Inflammatory macrophage (primary cell): ENCODE data around the gene BAZ1B.
"Not testable (repeated sequence)": the region's sequence is repeated elsewhere in the genome, so short reads cannot be mapped to it uniquely, and the experiment has no call there.

ENCODE experiments used
- DNase-seq, 2 donors: peaks; one replicate each; pipeline ENCODE4 v3.0.0-alpha.2; 2020 to 2022

BAZ1B gene

DNA sequence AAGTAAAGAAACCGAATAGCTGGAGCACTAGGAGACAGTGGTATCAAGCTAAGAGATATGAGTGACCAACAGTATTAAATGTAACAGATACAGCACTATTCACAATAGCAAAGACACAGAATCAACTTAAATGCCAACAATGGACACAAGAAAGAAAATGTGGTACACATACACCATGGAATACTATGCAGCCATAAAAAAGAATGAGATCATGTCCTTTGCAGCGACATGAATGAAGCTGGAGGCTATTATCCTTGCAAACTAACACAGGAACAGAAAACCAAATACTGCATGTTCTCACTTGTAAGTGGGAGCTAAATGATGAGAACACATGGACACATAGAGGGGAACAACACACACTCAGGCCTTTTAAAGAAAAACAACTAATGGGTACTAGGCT lies 26.6 kb downstream of the BAZ1B start:
- DNase-seq = not testable (repeated sequence)

DNA sequence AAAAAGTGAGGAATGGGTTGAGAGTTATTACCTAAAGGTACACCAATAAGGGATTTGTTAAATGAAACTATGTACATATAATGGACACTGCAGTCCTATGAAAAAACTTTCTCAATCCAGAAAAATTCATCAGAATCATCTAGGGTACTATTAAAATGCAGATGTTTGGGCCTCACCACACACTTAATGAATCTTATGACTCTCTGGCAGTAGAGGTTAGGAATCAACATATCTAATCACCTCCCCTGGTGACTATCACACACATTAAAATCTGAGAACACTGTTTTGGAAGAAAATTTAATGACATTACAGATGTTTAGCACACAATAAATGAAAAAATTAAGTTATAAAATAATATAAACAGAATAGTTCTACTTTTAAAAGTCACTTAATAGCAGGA lies 32.1 kb downstream of the BAZ1B start:
- DNase-seq = no peak

DNA sequence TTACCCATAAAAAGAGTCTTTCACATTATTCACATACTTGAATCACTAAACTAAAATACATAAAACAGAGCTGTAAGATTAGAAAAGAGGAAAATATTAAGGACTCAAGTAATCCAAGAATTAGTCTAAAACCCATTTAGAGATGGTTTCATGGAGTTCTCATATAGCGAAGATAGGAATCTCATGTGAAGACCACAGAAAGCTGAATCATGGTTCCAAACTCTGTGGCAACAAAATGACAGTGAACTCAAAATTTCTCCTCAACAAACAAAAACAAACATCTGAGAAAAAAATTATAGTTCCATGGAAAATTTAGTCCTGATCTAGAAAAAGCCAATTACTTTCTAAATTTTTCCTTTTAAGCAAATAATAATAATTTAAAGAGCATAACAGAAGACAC lies 34.6 kb downstream of the BAZ1B start:
- no peak for DNase-seq

DNA sequence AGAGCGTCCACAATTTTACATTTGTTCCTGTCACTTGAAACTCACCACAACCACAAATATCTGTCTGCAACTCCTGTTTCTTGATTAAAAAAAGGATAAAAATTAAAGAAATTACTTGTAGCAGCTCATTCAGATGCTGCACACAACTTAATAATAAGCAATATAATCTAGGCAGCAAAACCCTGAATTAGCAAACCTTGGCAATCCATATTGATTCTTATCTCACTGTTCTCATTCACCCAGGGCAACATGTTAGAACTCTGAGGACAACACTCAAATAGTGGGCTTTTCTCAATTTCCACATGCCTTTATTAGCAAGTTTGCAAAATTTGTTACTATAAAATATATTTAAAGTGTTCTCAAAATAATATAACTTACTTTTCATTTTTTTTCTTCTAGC lies 38.9 kb downstream of the BAZ1B start:
- no peak for DNase-seq

DNA sequence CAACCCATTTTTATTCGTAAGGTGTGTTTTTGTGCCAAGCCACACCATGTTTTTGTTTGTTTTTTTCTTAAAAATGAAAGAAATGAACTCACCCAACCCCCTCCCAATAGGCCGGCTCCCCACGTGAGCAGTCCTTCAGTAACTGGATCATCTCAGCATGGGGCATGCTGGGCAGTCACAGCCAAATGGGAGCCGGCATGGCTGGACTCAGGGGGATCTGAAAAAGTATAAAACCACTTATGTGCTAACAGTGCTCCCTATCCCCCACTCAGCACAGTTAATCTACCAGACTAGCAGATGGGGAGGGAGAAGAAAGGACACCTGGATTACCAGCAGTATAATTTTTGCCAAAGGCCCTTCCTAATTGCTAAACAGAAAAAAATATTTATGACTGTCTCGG lies 39.3 kb downstream of the BAZ1B start:
- DNase-seq = no peak

DNA sequence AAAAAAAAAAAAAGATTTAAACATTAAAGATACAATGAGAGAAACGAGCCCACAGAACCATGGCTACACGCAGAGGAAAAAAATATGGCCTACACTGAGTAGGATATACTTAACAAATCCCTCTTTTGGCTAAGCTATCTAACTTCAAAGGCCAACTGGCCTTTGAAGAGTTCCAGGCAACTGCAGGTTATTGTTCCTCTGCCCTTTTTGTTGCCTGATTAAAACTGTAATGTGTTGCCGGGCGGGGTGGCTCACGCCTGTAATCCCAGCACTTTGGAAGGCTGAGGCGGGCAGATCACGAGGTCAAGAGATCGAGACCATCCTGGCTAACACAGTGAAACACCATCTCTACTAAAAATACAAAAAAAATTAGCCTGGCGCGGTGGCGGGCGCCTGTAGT lies 40.6 kb downstream of the BAZ1B start:
- DNase-seq = not testable (repeated sequence)

DNA sequence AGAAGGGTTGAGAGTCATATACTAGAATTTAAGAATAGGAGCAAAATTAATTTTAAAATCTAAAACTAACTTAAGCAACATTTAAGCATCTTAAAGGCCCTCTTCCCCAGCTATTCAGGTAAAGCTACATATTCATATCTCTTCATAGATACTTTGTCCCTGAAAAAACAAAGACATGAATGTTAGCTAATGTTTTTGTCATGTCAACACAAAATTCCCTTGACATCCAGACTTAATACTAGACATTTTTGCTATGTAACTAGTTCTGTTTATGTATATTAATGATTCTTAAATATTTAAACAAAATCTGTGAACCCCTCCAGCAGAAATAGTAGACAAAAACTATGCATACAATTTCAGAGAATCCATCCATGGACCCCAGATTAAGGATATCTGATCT lies 43.5 kb downstream of the BAZ1B start:
- DNase-seq = no peak

DNA sequence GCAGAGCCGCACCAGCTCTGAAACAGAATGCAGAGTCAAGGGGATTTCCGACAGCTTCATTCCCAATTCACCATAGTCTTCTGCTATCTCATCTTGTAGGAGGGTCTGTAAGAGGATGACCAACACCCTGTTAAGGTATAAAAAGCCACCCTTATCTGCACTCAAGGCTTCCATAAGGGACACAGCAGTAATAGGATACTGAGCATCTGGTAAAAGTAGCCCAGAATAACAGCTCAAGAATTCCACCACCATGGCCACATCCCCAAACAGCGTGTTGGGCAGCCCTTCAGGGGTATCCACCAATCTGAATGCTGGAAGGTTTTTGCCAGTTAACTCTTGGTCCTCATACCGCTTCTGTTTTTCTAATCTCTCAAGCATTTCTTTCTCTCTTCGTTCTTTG lies 44.7 kb downstream of the BAZ1B start:
- no peak for DNase-seq

DNA sequence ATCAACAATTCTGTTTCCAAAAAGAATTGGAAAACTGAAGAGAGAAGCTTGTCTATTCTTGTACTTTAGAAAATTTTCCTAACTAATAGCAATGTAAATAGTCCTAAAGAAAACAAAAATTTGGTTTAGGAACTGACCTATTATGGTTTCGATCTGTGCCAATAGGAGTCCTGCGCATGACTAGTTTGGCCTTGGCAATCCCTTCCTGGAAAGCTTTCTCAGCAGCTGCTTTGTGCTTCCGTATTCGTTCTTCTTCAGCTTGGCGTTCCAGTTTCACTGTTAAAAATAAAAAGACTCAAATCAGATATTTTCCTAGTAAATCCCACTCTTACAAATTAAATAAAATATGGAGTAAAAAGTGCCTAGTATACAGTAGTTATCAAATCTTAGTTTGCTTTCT lies 51.9 kb downstream of the BAZ1B start:
- DNase-seq = no peak

DNA sequence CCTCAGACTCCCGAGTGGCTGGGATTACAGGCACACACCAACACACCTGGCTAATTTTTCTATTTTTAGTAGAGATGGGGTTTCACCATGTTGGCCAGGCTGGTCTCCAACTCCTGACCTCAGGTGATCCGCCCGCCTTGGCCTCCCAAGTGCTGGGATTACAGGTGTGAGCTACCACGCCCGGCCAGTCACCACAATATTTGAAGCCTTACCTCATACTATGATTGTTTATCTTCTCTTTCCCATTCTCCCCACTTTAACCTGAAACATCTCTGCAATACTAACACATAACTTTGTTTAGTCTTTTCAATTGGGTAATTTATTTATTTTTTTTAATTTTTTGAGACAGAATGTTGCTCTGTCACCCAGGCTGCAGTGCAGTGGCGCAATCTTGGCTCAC lies 55.0 kb downstream of the BAZ1B start:
- DNase-seq = not testable (repeated sequence)

DNA sequence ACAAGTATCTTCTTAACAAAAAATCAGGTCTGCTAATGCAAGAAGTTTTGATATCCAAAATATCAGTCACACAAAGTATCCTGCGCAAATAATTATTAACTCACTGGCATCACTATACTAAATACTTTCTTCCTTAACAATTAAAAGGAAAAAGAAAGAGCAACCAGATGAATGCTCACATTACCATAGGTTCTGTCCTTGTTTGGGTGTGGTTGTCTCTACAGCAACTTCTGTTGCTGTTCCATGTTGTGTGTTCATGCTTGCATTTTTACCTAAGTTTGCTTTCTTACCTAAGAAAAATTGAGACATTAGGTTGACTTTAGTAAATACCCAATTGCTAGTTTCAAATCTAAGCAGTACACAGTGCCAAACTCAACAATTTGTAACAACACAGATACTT lies 56.0 kb downstream of the BAZ1B start:
- DNase-seq = no peak

DNA sequence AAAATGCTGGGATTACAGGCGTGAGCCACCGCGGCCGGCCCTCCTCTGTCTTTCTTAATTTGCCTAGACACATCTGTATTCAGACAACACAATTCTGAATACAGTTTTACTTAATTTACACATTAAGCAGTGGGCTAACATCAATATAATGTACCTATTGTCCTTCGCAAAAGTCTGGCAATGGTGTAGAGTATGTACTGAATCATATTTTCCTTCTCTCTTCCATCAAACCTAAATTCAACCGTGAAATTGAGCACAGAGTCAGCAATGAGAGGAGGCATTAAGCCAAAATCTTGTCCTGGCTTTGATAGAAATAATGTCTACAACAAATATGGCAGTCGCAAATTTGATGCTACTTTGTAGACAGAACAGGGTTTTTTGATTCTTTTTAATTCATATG lies 58.1 kb downstream of the BAZ1B start:
- DNase-seq = no peak

DNA sequence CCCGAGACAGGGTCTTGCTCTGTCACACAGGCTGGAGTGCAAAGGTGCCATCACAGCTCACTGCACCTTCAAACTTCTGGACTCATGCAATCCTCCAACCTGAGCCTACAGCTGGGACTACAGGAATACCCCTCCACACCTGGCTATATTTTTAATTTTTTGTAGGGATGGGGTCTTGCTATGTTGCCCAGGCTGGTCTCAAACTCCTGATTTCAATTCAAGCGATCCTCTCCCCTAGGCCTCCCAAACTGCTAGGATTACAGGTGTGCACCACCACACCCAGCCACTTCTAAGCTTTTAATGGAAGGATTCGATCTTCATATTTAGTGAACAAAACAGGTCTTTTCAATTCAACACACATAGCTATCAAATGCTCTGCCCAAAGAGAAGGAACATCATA lies 58.8 kb downstream of the BAZ1B start:
- no peak for DNase-seq

DNA sequence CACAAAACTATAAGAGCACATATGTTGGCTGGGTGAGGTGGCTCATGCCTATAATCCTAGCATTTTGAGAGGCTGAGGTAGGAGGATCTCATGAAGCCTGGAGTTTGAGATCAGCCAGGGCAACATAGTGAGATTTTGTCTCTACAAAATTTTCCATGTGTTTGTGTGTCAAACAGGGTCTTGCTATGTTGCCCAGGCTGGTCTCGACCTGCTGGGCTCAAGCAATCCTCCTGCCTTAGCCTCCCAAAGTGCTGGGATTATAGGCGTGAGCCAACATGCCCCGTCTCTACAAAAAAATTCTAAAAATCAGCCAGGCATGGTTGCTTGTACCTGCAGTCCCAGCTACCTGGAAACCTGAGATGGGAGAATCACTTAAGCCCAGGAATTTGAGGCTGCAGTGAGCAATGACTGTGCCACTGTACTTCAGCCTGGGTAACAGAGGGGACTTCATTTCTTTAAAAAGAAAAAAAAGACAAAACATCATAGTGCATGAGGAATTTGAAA lies 60.3 kb downstream of the BAZ1B start:
- DNase-seq = no peak

DNA sequence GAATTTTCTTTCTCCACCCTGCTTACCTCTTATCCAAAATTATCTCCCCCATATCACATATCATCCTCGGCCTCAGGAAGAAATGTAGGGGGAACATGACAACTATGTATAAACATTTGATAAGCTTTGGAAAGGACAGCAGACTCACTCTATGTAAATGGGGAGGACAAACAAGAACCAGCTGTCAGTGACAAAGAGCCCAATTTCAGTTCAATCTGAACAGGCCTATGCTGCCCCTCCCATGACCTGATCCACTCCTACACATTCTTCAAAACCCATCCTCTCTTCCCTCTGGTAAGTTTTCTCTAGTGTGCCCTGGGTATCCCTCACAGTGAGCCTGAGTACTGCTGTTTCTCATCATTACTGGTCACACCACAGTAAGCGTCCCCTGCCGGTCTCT lies 67.7 kb downstream of the BAZ1B start:
- DNase-seq = no peak

DNA sequence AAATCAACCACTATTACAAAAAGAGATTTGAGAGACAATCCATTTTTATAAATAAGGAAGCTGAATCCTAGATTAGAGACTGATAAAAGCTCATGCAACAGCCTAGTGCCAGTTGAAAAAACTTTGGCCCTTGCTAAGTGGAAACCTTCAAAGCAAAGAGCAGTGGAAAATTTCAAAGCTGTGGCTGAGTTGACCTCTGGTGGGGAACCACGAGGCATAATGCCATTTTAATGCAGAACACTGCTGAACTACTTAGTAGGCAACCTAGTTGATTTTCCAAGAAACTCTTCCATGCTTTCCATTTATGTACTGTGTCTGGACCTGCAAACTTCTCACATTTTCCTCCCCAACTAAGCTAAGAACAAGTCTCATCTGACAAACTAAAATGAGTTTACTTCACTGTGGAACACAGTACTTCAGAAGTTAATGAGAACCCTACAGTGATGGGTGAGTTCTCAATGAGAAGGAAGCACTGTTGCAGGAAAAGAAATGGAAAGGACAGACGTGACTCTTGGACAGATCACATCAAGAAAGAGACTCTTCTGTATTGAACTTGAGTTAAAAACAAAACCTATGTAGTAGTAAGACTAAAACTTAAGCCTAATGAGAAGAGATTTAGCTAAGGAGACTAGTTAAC lies 69.0 kb downstream of the BAZ1B start:
- no peak for DNase-seq

DNA sequence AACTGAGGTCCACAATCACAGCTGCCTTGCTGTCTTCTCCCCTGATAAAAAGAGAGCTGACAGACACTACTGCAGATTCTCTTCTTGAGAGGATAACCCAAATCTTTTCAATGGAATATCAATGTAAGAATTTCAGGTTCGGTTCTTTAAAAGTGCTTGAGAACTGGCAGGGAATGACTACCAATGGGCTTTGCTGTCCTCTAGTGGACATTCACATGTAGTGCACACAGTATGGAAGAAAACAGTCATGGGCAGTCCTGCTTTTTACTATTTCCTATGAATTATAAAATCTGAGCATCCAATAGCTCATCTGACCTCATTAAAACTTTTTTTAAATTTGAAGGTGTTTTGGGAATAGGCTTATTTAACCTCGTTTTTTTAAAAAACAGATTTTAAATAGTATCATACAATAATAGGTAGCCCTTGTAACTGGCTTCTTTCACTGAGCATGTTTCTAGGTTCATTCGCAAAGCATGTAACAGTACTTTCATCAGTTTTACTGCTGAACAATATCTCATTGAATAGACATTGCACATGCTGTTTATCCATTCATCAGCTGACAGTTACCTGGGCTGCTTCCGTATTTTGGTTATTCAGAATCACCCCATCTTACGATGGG lies 70.2 kb downstream of the BAZ1B start:
- DNase-seq = peak; percentile 57 to 60

DNA sequence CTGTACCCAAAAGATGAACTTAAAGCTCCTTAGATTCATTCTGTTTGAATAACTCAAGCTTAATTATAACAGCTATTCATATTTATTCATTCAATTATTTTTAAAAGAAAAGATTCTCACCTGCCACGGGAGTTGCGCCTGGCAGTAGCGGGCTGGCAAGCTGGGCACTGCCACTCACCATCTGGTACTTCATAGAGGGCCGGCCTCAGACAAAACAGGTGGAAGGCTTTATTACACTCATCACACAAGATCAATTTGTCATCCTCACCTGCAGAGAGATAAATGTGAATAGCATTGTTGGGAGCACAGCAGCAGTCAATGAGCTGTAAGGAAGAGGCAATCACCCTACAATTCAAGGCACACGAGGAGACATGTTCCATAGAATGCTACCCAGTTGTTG lies 72.7 kb downstream of the BAZ1B start:
- DNase-seq = no peak

DNA sequence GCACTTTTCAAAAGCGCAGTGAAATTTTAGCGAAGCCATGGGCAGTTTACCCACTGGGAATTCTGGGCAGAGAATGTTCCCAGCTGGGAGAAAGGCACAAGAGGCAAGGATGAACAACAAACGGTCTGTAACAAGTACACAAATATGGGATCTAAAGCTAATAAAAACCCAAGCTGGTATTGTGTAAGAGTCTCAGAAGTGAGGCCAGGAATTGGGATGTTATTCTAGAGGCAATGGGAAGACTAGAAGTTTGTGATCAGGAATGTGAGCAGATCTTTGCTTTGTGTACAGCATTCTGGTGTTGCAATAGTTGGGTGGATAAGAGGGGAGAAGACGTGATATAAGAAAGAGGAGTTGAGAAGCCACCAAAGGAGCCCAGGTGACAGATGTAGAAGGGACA lies 73.5 kb downstream of the BAZ1B start:
- DNase-seq = no peak

DNA sequence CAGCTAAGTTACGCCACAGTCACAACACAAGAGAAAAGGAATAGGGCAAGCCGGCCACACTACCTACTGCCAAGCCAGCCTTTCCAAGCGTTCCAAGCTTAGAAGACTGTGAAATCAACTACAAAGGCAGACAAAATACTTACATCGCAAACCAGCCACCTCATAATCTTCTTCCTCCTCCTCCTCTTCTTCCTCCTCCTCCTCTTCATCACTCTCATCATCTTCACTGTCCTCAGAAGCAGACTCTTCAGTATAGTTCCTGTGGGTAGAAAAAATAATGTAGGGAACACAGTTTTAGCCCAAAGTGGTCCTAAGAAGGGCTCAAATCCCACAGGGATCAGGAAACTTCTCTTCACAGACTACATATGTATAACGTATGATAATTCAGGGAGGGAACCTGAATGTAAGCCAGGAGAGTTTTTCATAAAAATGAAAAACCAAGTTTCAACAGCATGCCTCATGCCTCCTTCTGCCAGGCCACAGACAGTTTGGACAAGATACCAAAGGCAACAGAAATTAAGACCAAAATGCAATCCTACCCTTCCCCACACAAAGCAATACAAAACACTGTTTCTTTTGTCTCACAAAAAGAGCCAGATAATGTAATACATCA lies 74.9 kb downstream of the BAZ1B start:
- no peak for DNase-seq

DNA sequence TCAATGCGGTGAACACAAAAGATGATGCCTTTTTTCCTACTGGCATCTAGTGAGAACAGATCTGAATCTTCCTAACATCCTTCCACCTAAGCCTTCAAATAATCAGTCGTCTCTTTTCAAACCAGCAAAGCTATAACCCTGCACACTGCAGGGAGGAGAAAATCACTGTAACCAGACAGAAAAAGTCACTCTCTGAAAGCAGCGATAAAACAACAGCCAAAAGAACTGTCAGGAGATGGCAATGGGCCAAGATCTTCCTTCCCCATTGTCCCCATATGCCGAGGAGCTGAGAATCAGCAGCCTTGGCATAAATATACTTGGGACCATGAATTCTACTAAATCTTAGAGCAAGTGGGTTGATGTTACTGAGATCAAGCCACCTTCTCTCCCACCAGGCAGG lies 75.4 kb downstream of the BAZ1B start:
- no peak for DNase-seq

DNA sequence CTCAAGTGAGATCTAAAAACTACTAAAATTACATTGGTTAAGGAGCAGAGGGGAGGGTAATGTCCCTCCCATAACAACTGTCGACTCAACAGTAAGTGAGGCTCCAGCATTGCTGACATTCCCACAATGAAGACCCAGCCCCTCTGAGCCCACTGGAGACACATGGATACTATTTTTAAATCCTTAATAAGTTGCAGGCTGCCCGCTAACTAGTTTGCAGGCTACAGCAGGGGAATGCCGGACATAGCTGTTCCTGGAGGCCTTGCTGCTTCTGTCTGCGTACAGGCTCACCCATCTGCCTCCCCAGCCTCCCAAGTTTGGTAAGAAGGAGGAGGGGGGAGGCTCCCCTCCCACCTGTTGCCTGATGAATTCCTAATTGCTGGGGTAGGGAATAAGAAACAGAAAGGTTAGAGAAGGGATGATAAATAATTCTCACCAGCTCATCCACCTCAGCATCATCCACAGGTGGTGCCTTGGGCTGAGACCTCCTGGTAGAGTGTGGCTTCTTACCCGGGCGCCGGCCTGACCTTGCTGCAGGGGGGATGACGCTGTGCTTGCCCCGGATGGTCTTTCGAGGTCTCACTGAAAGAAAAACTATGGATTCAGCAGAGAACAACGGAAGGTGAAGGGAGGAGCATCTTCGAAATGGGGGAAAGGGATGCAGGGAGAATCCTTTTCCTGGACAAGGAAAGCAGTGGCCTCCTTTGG lies 78.4 kb downstream of the BAZ1B start:
- DNase-seq = no peak

DNA sequence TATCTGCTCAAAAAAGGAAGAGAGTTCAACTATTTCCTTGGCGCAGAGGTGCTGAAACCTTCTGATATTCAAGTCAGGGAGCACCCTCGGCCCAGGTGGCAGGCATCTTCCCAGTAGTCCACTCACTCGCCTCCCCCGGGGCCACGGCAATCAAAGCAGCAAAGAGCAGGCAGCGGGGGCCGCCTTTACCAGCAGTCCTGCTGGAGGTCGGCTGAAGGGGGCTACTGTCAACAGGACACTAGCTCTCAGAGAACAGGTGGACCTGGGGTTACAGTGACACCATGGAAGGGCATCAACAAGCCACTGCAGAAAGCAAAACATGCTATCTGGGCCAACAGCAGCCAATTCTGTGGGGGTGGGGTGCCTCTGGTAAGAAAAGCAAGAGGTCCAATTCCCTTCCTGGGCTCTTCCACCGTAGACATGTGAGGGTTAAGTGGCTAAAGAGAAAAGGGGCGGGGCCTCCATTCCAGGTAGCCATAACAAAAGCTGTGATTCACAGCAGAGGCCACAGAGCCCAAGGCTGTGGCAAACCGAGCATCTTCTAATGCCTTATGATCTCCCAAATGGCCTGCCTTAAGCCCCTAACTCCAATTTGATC lies 79.1 kb downstream of the BAZ1B start:
- DNase-seq = no peak
